MM.1S (cell line): Measurements from ENCODE around the gene SEC16B.

Experiments
- DNase-seq: peaks from one replicate; pipeline ENCODE4 v3.0.0-alpha.2; 2015
- H2AFZ ChIP-seq: fragments of 300-600 bp; sonication (generic); 2 replicates; pipeline ENCODE4 v1.6.0; 2016; ENCODE audit warnings: antibody characterized with exemption, low read length
- H3F3A ChIP-seq: fragments of 300-600 bp; sonication (generic); 2 replicates; pipeline ENCODE4 v1.6.1; 2016; ENCODE audit warnings: mild to moderate bottlenecking, antibody characterized with exemption, low read length, moderate library complexity, mixed read lengths; ENCODE audit not compliant: insufficient read depth
- H3K27ac ChIP-seq: fragments of 300-600 bp; sonication (generic); 2 replicates; pipeline ENCODE4 v1.5.1; 2016; ENCODE audit warnings: mild to moderate bottlenecking, low read length
- H3K27me3 ChIP-seq: fragments of 300-600 bp; sonication (generic); replicated peaks from 2 replicates; pipeline ENCODE4 v1.6.0; 2016; ENCODE audit warnings: low read length; ENCODE audit not compliant: insufficient read depth
- H3K36me3 ChIP-seq: fragments of 300-600 bp; sonication (generic); replicated peaks from 2 replicates; pipeline ENCODE4 v1.6.1; 2016; ENCODE audit warnings: mild to moderate bottlenecking, low read length, mixed read lengths; ENCODE audit not compliant: insufficient read depth
- H3K4me1 ChIP-seq: fragments of 300-600 bp; sonication (generic); 2 replicates; pipeline ENCODE4 v1.6.1; 2016; ENCODE audit warnings: low read length, mixed read lengths
- H3K4me2 ChIP-seq: fragments of 300-600 bp; sonication (generic); 2 replicates; pipeline ENCODE4 v1.6.0; 2016; ENCODE audit warnings: low read depth, low read length
- H3K4me3 ChIP-seq: fragments of 300-600 bp; sonication (generic); 2 replicates; pipeline ENCODE4 v1.5.1; 2016; ENCODE audit warnings: low read length, mixed read lengths
- H3K79me2 ChIP-seq: fragments of 300-600 bp; sonication (generic); 2 replicates; pipeline ENCODE4 v1.6.1; 2016; ENCODE audit warnings: mixed run types, low read length, mixed read lengths
- H3K9ac ChIP-seq: fragments of 300-600 bp; sonication (generic); 2 replicates; pipeline ENCODE4 v1.6.1; 2016; ENCODE audit warnings: low read length, mixed read lengths
- H3K9me2 ChIP-seq: fragments of 300-600 bp; sonication (generic); replicated peaks from 2 replicates; pipeline ENCODE4 v1.6.1; 2016; ENCODE audit warnings: mild to moderate bottlenecking, low read length, mixed read lengths; ENCODE audit not compliant: insufficient read depth
- H3K9me3 ChIP-seq: fragments of 300-600 bp; sonication (generic); replicated peaks from 2 replicates; pipeline ENCODE4 v1.6.1; 2016; ENCODE audit warnings: mild to moderate bottlenecking, low read length, mixed read lengths; ENCODE audit not compliant: insufficient read depth
- H4K20me1 ChIP-seq: fragments of 300-600 bp; sonication (generic); 2 replicates; pipeline ENCODE4 v1.6.1; 2016; ENCODE audit warnings: mild to moderate bottlenecking, low read length, moderate library complexity, mixed read lengths; ENCODE audit not compliant: insufficient read depth
- EZH2 ChIP-seq: fragments of 300-600 bp; sonication (generic); optimal IDR thresholded peaks from 2 replicates; pipeline ENCODE3; 2017; ENCODE audit warnings: low read depth, mild to moderate bottlenecking, antibody characterized with exemption, low read length, mixed read lengths
- EZH2phosphoT487 ChIP-seq: fragments of 300-600 bp; sonication (generic); IDR thresholded peaks from 2 replicates; pipeline ENCODE4 v1.6.1; 2018; ENCODE audit warnings: antibody characterized with exemption, low read length
- TF ChIP-seq, protein P1 (sequence below): fragments of 300-600 bp; sonication (generic); IDR thresholded peaks from 2 replicates; pipeline ENCODE4 v1.5.1; 2016; ENCODE audit warnings: antibody characterized with exemption, low read length, mixed read lengths

SEC16B gene

DNA sequence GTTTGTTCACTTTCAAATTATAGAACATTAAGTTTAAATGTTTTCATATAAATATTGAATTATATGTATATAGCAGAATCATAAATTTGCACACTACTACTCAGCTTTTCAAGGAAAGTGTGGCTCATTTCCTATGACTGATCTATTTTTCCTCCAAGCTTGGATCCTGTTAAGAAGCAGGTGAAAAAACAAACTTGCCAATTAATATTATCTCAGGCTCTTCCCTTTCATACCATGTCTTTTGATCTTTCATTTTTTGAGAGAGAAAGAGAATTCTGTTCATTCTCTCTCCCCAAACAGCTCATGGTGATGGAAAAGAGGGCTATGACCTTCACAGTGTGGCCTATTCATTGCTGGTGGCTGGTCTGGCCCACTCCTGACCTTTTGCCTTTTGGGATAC, 43.7 kb downstream of the SEC16B start:
- Histone ChIP-seq H3F3A (no peaks in the 10 kb centered on the region), H3K4me2 (no peak overlapping the region), H3K4me3 (no peak overlapping the region), H3K79me2 (no peaks in the 10 kb centered on the region), H4K20me1 (no peaks in the 10 kb centered on the region), H3K4me1 (no peaks in the 10 kb centered on the region), H3K27me3 (no peaks in the 10 kb centered on the region), H3K36me3 (no peaks in the 10 kb centered on the region), H3K9me3 (no peaks in the 10 kb centered on the region), H3K27ac (no peak overlapping the region), H3K9me2 (no peaks in the 10 kb centered on the region), H2AFZ (no peak overlapping the region), H3K9ac (no peak overlapping the region)
- DNase-seq = no peak
- TF ChIP-seq EZH2phosphoT487 (no peak), EZH2 (no peak)
- TF ChIP-seq, protein P1, sequence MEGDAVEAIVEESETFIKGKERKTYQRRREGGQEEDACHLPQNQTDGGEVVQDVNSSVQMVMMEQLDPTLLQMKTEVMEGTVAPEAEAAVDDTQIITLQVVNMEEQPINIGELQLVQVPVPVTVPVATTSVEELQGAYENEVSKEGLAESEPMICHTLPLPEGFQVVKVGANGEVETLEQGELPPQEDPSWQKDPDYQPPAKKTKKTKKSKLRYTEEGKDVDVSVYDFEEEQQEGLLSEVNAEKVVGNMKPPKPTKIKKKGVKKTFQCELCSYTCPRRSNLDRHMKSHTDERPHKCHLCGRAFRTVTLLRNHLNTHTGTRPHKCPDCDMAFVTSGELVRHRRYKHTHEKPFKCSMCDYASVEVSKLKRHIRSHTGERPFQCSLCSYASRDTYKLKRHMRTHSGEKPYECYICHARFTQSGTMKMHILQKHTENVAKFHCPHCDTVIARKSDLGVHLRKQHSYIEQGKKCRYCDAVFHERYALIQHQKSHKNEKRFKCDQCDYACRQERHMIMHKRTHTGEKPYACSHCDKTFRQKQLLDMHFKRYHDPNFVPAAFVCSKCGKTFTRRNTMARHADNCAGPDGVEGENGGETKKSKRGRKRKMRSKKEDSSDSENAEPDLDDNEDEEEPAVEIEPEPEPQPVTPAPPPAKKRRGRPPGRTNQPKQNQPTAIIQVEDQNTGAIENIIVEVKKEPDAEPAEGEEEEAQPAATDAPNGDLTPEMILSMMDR = no peak

DNA sequence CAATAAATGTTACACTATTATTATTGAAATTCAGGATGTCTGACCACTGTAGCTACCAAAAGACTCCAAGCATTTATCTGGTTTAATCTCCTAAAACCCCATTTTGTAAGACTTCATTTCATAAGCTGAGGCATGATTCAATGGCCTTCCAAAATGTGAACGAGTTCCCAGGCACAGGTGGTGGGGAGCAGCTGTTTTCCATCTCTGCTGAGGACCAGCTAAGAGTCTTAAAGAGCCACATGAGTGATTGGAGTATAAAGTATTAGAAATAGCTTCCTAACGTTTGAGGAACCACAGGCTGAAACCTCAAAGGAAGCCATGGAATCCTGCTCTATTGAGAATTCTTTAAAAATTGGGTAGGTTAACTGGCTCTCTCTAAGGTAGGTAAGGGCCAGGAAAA, 44.9 kb downstream of the SEC16B start:
- Histone ChIP-seq H3K9ac (no peak overlapping the region), H2AFZ (no peak overlapping the region), H3K4me2 (no peak overlapping the region), H3K27ac (no peak overlapping the region), H3K9me2 (no peaks in the 10 kb centered on the region), H3K27me3 (no peaks in the 10 kb centered on the region), H3K9me3 (no peaks in the 10 kb centered on the region), H4K20me1 (no peaks in the 10 kb centered on the region), H3K4me3 (no peak overlapping the region), H3F3A (no peaks in the 10 kb centered on the region), H3K4me1 (no peaks in the 10 kb centered on the region), H3K36me3 (no peaks in the 10 kb centered on the region), H3K79me2 (no peaks in the 10 kb centered on the region)
- no peak for DNase-seq
- TF ChIP-seq, protein P1 = no peak
- no peak for TF ChIP-seq EZH2
- TF ChIP-seq EZH2phosphoT487 = no peak

DNA sequence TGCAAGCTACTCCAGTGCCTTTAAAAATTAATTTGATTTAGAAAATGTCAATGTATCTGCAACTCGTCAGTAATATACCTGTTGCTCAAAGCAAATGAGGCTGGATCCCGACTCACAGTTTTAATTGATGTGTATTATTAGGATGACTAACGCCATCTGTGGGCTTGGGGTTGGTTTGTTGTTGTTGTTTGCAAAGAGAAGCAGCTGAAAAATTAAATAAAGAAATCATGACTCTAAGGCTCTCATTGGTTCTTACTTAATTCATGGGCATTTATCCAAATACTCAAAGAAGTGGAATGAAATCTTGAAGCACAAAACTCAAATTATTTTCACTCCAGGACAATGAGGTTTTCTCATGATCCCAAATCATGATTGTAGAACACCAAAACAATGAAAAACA, 46.4 kb downstream of the SEC16B start:
- DNase-seq = no peak
- H3K9me2 ChIP-seq = no peaks in the 10 kb centered on the region
- no peak overlapping the region for H3K4me2 ChIP-seq
- H3K4me3 ChIP-seq = no peak overlapping the region
- no peaks in the 10 kb centered on the region for H3F3A ChIP-seq
- H3K27me3 ChIP-seq = no peaks in the 10 kb centered on the region
- no peak for TF ChIP-seq EZH2phosphoT487
- TF ChIP-seq, protein P1 = no peak
- no peak for TF ChIP-seq EZH2
- no peaks in the 10 kb centered on the region for H3K36me3 ChIP-seq
- no peaks in the 10 kb centered on the region for H3K4me1 ChIP-seq
- no peaks in the 10 kb centered on the region for H4K20me1 ChIP-seq
- no peaks in the 10 kb centered on the region for H3K79me2 ChIP-seq
- no peaks in the 10 kb centered on the region for H3K9me3 ChIP-seq
- no peak overlapping the region for H3K9ac ChIP-seq
- no peak overlapping the region for H2AFZ ChIP-seq
- no peak overlapping the region for H3K27ac ChIP-seq

DNA sequence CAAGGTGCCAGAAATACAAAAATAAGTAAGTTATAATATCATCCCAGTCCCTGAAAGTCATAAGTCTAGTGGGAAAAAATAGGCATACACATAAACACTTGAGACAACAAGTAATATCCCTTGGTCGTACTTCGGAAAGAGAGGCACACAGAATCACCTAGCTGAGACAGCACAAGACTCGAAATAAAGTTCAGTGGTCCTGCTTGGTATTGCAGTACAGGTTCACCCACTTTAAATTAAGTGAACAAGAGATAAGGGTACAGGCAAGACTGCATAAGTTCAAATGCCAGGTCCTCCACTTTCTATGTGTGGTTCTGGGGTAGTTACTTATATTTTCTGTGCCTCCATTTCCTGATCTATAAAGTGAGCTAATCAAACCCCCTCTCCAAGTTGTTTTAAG, 47.6 kb downstream of the SEC16B start:
- H3K4me2 ChIP-seq = no peak overlapping the region
- TF ChIP-seq EZH2phosphoT487 = no peak
- TF ChIP-seq, protein P1 = no peak
- no peak for DNase-seq
- H3K4me3 ChIP-seq = no peak overlapping the region
- no peaks in the 10 kb centered on the region for H3K4me1 ChIP-seq
- H3K9me3 ChIP-seq = no peaks in the 10 kb centered on the region
- no peaks in the 10 kb centered on the region for H4K20me1 ChIP-seq
- H3K9ac ChIP-seq = no peak overlapping the region
- no peaks in the 10 kb centered on the region for H3K79me2 ChIP-seq
- no peak overlapping the region for H2AFZ ChIP-seq
- H3K9me2 ChIP-seq = no peaks in the 10 kb centered on the region
- no peaks in the 10 kb centered on the region for H3K27me3 ChIP-seq
- H3K36me3 ChIP-seq = no peaks in the 10 kb centered on the region
- no peaks in the 10 kb centered on the region for H3F3A ChIP-seq
- H3K27ac ChIP-seq = no peak overlapping the region
